GM18520 (cell line): ENCODE results near the gene CNOT8.
"Not testable (repeated sequence)": the region's sequence is repeated elsewhere in the genome, so short reads cannot be mapped to it uniquely, and the experiment has no call there.

Experiments
- ATAC-seq: cut with Tn5 transposase; IDR thresholded peaks from one replicate; pipeline ENCODE4 v1.9.1; 2021; ENCODE audit not compliant: unreplicated experiment

The CNOT8 gene

DNA sequence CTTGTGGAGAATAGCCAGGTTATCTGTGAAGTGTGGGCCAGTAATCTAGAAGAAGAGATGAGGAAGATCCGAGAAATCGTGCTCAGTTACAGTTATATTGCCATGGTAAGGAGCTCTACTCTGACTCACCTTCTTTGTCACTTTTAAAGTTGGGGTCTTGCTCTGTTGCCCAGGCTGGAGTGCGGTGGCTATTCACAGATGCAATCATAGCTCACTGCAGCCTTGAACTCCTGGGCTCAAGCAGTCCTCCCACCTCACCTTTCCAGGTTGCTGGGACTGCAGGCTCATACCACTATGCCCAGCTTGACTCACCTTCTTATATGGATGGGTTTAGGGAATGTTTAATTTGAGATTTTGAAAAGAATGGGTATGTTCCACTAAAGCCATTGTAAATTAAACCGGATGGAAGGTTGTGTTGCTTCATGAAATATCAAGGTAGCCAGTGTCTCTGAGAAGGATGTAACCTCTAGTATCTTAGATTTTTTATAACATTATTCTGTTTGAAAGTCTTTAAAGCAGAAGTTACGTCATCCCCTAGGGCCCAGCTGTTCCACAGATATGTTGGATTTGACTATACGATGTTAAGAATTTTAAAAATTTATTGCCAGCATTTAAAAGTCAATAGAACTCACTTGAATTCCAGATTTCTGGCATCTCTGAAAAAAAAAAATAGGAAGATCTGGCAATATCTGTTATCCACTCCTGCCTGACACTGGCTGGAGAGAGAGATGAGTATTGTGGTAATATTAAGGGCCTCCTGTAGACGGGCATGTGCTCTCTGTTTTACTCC lies 5.1 kb downstream of the CNOT8 start:
- ATAC-seq, result no peak

DNA sequence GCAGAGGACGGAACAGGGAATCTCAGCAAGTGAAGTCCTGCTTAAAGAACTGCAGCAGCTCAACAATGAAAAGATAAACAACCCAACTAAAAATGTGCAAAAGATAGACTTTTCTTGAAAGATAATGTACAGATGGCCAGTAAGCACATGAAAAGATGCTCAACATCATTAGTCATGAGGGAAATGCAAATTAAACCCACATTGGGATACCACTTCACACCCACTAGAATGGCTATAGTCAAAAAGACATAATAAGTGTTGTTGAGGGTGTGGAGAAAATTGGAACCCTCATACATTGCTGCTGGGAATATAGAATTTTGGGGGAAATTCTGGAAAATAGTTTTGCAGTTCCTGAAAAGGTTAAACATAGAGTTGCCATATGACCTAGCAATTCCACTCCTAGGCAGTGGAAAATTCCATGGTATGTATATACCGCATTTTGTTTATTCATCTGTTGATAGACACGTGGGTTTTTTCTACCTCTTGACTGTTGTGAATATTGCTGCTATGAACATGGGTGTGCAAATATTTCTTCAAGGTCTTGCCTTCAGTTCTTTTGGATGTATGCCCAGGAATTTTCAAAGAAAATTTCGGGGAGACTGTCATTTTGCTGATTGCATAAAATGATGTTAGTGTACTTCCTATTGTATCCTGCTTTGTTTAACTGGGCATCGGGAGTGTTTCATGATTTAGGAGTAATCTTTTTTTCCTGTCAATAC lies 7.2 kb downstream of the CNOT8 start:
- ATAC-seq, result no peak

DNA sequence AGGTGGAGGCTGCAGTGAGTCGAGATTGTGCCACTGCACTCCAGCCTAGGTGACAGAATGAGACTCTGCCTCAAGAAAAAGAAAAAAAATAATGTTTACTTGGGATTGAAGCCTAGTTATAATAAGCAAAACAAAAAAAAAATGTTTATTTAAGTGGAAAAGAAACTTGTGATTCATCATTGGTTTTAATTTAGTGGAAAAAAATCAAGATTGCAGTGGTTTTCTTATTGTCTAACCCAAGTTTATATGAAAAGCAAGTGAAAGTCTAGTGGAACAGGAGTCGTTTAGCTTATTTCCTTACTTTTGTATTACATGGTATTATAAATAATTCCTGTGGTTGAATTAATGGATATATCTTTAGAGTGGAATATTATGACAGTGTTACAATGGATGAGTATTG lies 8.4 kb downstream of the CNOT8 start:
- no peak for ATAC-seq

DNA sequence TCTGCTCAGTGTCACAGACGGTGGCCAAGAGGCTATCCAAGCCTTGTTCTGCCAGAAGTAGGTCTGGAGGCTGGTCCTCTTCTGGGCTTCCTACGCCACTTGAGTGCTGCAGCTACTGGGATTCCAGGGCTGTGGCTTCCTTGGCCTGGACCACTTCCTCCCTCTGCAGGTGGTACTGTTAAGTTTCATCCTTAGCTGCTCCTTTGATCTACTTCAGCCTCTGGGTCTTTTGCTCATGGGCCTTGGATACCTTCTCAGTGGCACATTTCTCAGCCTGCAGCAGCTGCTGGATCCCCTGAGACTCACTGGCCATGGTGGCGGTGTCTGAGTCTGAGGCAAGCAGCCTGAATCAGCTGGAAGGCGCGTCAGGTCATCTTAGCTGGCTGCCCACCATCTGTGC lies 10.3 kb downstream of the CNOT8 start:
- no peak for ATAC-seq

DNA sequence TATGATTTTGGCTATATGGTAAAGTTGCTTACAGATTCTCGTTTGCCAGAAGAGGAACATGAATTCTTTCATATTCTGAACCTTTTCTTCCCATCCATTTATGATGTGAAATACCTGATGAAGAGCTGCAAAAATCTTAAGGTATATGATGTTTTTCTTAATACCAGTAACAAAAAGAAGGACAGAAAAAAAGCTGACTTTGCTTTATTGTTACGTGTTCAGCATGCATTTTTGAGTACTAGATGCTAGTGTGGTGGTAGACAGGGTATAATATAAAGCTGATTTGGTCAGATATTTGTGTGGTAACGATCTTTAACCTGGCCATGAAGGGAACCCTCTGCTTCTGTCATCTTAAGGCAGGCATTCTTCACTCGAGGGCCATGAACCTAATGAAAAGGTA lies 13.3 kb downstream of the CNOT8 start:
- no peak for ATAC-seq

DNA sequence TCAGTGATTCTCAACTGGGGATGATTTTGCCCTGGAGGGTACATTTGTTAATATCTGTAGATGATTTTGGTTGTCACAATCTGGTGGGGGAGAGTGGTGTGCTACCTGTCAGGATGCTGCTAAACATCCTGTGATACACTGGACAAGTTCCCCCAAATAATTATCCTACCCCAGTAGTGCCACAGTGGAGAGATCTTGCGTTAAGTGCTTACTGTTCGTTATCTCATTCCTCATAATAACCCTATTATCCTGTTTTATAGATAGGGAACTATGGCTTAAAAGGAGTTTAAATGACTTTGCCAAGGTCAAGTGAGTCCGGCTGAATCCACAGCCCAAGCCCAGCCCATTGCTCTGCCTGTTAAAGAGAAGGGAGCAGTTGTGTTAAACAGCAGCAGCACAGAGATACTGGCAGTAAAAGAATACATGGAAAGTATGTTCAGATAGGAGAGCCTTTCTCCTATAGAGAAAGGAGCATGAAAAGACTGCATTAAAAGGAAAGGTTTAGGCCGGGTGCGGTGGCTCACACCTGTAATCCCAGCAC lies 15.4 kb downstream of the CNOT8 start:
- no peak for ATAC-seq

DNA sequence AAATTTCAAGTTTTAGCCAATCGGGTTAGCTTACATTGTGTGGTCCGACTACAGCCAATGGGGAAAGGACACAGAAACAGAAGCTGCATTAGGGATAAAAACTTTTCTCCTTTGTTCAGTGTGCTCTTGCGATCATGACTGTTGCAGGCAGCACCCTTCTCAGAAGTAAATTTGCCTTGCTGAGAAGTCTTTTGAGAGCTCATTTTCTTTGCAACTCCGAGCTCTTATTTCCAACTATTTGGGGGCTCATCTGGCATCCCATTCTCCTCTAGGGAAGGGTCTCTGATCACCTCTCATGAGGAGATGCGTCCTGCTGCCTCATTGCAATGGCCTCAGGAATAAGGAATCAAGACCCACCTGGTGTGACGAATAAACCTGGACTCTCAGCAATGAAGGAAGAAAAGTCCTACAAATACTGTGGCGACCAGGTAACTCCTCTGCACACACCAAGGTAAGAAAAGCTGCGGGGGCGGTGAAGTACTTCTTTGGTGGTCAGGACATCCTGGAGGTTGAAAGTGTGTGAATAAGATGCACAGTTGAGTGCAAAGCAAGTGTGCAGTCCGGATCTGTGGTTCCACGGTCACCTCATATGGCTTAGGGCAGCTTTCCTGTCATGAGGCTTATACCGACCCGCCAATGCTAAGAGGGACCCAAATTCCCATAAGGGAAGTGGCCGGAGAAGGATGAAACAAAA lies 20.4 kb downstream of the CNOT8 start:
- no peak for ATAC-seq

DNA sequence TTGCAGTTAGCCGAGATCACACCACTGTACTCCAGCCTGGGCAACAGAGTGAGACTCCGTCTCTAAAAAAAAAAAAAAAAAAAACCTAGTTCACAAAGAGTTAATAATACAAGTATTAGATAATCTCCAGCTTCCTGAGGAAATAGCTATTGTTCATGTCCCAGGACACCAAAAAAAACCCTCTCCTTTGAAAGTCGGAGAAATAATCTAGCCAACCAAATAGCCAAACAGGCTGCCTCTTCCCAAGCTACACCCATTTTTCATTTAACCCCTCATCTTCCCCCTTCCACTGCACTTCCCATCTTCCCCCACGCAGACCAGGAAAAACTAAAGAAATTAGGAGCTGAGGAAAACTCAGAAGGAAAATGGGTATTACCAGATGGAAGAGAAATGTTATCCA lies 23.6 kb downstream of the CNOT8 start:
- no peak for ATAC-seq

DNA sequence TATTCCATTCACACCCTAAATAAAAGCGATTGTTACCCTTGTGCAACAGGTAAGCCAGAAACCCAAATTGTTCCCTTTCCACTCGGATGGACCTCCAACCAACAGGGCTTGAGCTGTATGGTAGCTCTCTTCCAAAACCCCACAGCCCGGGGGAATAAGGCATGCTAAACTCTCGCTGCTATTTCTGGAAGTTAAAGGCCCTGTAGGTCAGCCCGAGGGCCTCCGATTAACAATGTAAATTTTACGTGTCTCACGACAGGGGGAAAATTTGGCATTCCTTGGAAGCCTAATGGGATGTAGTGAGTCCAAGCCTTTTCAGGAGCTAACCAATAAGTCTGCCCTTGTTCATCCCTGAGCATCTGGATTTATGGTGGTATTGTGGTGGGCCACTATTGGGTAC lies 26.0 kb downstream of the CNOT8 start:
- no peak for ATAC-seq

DNA sequence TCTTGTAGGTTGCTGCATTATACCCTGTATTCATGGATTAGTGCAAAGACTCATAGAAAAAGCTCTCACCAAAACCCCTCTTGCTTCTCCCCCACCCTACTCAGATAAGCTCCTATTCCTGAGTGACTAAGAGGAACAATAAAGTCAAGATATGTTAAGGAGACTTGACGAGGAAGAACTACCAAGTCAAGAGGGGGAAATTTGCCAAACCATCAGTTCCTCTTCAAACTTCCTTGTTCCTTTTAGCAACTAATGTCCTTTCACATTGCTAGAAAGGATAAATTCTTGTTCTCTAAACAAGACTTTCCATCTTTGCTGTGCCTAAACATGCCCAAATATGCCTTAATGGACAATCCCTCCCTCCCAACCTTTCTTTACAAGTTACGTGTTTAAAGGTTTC lies 27.0 kb downstream of the CNOT8 start:
- no peak for ATAC-seq

DNA sequence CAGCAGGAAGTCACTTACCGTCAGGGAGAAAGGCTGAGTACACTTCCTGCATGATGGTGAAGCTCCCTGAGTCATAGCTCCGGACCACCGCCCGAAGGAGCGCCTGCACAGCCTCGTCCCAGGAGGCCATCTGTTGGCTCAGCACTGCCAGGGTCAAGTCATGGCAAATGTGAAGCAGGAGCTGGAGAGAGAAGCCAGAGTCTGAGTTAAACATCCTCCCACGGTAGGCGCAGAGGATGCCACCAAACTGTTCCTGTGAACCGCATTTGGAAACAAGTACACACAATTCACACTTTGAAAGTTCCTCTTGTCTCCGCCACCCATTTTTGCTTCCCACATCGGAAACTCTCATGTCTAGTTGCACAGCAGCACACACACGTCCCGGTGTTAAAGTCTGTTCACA lies 33.9 kb downstream of the CNOT8 start:
- no peak for ATAC-seq

DNA sequence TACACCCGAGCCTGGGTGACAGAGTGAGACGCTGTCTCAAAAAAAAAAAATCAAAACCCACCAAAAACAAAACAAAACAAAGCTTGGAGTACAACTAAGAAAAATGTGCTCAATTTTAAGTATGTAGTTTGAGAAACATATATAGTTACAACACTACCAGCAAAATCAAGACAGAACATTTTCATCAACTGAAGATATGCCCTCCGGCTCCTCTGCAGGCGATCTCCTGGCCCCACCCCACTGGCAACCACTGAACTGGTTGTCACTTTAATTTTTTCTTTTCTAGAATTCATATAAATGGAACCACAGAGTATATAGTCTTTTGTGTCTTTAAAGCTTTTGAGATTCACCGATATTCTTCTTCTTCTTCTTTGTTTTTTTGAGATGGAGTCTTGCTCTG lies 35.0 kb downstream of the CNOT8 start:
- ATAC-seq, result no peak

DNA sequence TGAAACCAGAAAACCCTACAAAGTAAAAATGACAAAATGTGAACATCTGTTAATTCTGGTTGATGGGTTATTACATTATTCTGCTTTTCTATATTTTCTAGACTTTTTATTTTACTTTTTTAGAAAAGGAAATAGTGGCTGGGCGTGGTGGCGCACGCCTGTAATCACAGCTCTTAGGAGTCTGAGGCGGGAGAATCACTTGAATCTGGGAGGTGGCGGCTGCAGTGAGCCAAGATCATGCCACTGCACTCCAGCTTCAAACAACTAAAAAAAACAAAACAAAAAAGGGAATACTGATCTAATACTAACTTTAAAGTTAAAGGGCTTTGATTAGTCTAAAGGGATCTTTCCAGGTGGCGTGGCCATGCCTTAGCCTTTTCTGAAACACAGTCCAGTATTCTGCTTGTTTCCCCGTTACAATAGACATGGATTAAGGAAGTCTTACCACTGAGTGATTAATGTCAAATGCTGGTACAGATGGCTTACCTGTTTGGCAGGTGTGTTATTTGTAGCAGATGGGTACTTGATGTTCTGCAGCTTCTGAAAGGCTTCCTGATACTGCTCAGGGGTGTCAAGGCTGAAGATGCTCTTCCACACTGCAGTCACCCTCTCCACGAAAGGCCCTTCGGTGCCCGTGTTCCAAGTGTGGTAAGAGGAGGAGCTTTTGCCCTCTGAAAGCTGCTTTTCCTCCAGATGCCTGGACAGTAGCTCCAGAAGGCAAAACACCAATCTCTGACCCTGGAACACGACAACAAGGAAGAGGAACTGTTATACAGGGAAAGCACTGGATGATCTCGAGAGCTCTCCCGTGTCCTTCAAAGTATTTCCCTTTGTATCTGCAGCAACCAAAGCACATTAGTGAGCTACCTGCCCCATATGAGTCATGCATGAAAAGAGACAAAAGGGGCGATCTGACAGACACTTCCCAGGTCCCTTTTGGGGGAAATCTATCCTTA lies 37.5 kb downstream of the CNOT8 start:
- no peak for ATAC-seq

DNA sequence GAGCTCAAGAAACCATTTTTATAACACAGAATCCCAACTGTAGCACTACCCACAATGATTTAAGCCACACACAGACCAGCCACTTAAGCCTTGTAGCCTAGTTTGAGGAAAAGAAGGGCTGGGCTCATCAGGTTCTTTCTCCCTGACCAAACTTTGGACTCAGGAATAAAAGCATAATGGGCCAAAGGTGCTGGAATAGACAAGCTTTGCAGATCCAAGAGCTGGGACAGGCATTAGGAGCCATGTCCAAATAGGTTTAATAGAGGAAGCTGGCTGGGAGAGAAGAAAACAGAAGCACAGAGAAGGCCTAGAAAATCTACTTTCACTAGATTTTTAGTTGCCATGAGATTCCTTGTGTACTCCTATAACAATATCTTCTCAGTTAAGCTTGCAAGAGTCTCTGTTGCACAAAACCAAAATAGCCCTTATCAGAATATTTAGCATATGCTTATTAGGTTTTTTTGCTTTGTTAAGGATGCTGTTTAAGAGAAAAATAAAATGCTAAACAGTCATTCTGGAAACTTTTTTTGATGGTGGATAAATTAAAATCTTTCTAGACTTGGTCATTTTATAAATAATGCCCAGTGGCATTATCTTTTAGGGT lies 38.2 kb downstream of the CNOT8 start:
- no peak for ATAC-seq

DNA sequence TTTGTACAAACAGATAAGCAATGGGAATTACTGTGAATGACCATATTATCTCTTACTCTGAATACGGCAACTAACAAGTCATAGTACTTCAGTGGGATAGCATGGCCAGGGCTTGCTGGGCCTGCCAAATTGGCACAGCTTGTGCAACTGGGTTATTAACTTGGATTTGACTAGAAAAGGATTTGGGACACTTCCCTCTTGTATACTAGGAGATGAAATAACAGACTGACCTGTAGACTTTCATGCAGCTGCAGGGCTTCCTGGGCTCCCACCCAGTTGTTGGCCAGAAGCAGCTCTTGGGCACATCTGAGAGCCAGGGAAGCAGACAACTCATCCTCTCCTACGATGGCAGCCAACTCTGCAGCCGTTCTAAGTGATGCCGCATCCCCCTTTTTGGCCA lies 39.8 kb downstream of the CNOT8 start:
- no peak for ATAC-seq

DNA sequence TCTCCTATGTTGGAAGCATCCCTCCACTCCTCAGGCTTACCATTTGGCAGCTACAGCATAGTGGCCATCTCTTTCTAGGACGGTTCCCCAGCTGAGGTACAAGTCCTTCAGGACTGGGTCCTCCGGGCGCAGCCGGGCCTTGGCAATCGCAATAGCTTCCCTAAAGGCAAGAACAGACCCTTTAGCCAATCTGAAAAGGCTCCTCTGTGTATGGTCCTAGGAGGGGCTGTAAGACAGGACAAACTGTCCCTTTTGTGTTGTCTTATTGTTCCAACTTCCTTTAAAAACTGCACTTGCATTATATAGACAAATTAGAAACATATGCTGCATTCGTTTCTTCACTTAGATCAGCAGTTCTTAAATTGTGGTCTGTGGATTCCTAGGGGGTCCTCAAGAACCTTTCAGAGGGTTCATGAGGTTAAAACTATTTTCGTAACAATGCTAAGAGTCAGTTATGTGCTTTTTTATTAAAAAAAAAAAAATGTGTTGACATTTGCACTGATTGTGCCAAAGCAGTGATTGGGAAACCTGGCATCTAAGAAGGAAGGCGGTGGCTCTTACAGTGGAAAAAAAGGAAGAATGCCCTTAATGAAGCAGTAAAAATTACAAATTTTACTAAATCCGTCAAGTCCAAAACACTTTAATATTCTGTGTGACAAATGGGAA lies 40.9 kb downstream of the CNOT8 start:
- no peak for ATAC-seq

DNA sequence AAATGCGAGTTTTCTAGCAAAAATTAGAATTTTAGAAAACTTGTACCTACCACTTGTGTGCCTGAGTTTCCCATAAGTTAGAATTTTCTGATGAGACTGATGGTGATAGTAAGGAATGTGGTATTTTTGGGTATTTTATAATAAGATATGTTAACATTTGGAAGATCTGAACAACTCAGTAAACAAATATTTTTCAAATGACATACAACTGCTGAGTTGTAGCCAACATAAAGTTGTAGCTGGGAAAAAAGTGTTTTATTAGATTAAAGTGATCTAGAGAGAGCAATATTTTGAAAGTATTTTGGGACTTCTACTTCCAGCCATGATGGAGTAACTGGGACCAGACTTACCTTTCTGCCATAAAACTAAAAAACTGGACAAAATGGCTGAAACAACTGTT lies 41.6 kb downstream of the CNOT8 start:
- no peak for ATAC-seq

DNA sequence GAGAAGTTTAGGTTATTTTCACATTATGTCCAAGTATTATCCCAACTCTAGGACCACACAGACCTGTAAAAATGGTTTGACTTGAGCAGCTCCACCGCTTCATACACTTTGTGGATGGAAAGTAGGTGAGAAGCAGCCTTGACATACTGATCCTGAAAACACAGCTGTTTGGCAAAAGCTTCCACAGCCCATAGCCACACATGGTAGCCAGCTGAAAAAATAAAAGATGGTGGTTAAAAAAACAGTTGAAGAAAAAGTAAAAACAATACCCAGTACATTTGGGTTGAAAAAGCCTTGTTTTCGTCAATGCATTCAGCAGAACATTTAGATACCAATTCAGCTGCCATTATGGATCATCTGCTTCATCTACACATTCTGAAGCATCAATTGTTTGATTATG lies 42.8 kb downstream of the CNOT8 start:
- ATAC-seq, result no peak

DNA sequence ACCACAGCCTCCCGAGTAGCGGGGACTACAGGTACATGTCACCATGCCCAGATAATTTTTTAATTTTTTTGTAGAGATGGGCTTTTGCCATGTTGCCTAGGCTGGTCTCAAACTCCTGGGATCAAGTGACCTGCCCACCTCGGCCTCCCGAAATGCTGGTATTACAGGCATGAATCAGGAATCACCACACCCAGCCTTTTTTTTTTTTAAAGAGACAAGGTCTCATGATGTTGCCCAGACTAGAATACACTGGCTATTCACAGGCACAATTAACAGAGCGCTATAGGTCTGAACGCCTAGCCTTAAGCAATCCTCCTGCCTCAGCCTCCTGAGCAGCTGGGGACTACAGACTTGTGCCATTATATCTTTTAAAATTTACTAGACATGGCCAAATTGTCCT lies 43.5 kb downstream of the CNOT8 start:
- ATAC-seq, result no peak

DNA sequence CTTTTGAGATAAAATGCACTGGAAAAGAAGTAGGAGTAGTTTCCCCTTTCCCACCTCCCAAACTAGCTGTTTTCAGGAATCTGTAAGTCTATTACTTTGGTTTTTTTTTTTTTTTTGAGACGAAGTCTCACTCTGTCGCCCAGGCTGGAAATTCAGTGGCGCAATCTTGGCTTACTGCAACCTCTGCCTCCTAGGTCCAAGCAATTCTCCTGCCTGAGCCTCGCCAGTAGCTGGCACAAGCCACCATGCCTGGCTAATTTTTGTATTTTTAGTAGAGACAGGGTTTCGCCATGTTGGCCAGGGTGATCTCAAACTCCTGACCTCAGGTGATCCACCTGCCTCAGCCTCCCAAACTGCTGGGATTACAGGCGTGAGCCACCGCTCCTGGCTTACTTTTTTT lies 47.2 kb downstream of the CNOT8 start:
- not testable (repeated sequence) for ATAC-seq
